ENCODE data around the gene JMJD7. TPM values are rescaled to one million over a fixed set of nuclear protein-coding genes. Genes with fewer than 3 reads are reported as not detected.

JMJD7 gene
- total RNA-seq, 1 experiment from 2014 or later, result 2.8 TPM

DNA sequence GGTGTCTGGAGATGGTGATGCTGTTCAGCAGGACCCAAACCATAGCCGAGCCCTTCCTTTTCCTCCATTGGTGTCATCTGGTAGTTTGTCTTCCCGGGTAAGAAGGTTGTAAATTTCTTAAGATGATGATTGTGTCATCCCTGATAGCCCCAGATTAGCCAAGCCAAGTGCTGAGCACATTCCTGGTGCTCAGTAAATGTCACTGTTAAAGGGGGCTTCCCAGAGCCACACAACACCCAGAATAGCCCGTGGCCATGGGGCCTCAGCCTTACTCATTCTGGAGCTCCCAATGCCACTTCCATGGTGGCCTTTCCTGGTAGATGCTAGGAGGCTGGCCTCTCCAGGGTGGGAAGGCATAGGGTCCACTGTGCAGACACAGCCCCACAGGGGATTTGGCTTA, 6.2 kb downstream of the JMJD7 start:
- in situ Hi-C loops (cut with HindIII; ENCODE audit: low pct_unique_long_range_greater_than_20kb, low sequenced_read_pairs), result no loop called here
- DNase-seq (ENCODE audit: low read depth), result no peak

DNA sequence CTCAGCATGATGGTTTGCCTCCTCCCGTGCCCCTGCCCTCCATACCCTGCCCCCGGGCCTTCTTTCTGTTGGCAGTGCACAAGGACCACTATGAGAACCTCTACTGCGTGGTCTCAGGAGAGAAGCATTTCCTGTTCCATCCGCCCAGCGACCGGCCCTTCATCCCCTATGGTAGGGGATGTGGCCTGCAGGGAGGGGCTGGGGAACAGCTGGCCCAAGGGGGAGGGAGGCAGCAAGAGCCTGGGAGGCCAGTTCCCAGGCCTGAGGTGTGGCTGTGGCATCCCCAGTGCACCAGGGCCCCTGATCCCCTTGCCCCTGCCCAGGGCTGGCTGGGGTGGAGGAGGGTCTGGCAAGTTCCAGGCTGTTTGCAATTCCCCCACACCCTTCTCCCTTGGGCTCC, 8.2 kb downstream of the JMJD7 start:
- DNase-seq (ENCODE audit: low read depth), result no peak
- in situ Hi-C loops (cut with HindIII; ENCODE audit: low pct_unique_long_range_greater_than_20kb, low sequenced_read_pairs), result no loop called here

DNA sequence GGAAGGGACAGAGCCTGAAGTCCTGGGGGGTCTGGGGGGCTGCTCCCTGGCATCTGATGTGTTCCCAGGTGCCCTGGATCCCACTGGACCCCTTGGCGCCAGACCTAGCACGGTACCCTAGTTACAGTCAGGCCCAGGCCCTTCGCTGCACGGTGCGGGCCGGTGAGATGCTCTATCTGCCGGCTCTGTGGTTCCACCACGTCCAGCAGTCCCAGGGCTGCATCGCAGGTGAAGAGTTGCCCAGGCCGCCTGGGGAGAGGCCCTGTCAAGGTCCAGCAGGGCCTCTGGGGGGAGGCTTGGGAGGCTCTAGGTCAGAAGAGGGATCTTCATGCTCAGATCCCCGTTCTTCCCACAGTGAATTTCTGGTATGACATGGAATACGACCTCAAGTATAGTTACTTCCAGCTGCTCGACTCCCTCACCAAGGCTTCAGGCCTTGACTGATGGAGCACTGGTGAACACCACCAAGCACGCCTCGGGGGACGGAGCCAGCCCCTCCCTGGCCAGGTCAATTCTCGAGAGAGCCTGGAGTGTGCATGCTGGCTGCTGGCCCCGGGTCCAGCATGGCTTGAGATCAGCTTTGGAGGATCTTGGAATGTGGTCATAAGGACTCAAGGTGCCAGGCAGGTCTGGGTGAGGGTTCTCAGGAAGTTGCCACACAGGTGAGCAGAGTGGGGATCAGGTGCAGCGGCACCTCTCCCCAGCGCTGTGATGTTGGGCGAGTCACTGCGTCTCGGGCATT, 9.0 kb downstream of the JMJD7 start:
- DNase-seq (ENCODE audit: low read depth), result no peak
- in situ Hi-C loops (cut with HindIII; ENCODE audit: low pct_unique_long_range_greater_than_20kb, low sequenced_read_pairs), result no loop called here

DNA sequence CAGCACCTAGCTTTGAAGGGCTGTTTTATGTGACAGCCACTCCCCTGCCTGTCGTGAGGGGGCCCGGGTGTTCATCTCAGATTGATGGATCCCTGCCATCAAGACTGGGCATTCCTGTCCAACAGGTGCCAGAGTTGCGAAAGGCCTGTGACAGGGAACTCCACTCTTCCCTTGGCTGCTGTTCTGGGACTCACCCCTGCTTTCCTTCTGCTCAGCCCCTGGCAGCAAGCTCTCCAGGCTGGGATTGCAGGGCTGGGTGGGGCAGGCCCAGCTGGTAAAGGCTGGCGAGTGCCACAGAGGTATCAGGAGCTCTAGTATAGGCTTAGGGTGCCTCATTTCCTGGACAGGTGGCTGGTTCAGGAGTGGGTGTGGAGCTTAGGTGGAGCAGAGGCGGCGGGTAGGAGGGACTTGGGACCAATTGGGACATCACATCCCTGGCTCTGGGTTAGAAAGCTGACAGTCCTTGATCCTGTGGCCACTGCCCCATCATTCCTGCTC, 10.6 kb downstream of the JMJD7 start, which contains the start of gene PLA2G4B:
PLA2G4B (plus strand) TSS at position 448 of the 498 bp plus-strand sequence. CDS start 67 bp downstream, outside the sequence.
- in situ Hi-C loops (cut with HindIII; ENCODE audit: low pct_unique_long_range_greater_than_20kb, low sequenced_read_pairs), result no loop called here
- DNase-seq (ENCODE audit: low read depth), result no peak

DNA sequence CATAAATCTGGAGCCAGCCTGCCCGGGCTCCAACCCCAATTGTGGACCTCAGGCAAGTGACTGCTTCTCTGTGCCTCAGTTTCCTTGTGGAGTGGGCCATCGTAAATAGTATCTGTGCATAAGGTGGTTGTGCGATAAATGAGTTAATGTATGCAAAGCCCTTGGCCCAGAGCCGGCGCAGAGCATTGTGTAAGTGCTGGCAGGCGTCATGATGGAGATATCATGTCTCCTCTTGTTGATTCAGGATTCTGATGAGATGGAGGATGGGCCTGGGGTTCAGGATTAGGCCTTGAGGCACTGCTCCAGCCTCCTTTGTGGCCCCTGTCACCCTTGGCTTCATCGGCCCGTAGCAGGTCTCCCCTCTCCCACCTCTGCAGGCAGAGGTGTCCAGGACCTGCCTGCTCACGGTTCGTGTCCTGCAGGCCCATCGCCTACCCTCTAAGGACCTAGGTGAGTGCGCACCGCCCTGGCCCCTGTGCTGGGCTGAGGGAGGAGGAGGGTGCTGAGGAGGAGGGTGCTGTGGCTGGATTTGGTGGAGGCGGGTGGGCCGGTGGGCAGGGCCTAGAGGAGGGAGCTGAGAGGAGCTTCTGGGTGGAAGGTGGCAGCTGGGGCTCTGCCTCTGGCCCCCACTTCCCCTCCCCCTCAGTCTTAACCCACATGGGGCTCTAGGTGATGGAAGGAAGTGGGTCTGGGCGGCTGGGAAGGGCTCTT, 12.0 kb downstream of the JMJD7 start:
- DNase-seq (ENCODE audit: low read depth), result no peak
- in situ Hi-C loops (cut with HindIII; ENCODE audit: low pct_unique_long_range_greater_than_20kb, low sequenced_read_pairs), result no loop called here

DNA sequence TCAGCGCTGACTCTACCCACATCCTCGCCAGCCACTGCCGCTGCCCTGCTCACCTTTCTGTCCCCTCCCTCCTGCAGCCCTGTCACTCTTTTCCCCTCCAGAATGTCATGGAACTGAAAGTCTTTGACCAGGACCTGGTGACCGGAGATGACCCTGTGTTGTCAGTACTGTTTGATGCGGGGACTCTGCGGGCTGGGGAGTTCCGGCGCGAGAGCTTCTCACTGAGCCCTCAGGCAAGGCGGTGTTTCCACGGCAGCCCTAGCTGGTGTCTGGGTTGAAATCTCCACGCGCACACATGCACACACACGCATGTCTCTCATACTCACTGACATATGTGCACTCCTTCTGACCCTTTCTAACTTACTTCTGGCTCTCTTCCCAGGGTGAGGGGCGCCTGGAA, 12.8 kb downstream of the JMJD7 start:
- in situ Hi-C loops (cut with HindIII; ENCODE audit: low pct_unique_long_range_greater_than_20kb, low sequenced_read_pairs), result no loop called here
- DNase-seq (ENCODE audit: low read depth), result no peak

DNA sequence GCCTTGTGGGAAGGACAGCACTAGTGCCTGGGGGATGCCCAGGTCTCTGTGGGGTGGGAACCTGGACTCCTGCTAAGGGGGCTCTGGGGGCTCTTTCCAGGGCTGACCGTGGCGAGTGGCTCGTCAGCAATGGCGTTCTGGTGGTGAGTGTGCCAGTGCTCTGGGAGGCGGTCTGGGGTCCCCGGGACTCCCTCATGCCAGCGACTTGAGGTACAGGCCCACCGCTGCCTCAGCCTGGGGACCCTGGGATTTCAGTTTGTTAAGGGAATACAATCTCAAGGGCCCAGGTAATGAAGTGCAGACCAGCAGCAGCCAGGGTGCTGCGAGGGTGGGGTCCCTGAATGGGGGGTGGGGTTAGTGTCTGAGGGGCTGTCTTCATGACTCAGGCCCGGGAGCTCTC, 13.2 kb downstream of the JMJD7 start:
- in situ Hi-C loops (cut with HindIII; ENCODE audit: low pct_unique_long_range_greater_than_20kb, low sequenced_read_pairs), result no loop called here

DNA sequence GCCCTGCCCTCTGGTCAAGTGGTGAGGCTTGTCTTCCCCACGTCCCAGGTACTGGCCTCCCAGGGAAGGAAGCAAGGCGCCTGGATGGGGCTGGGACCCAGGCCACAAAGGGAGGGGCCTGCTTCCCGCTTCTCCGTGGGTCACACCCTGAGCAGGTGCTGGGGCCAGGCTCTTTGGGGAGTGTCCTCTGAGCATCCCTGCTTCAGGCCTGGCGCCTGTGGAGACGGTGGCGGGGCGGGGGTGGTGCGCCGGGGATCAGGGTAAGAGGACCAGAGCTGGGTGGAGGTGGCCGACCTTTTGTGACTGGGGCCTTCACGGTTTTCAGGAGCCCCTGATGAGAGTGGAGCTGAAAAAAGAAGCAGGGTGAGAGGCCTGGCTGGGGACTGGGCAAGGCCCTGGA, 14.3 kb downstream of the JMJD7 start:
- DNase-seq (ENCODE audit: low read depth), result no peak
- in situ Hi-C loops (cut with HindIII; ENCODE audit: low pct_unique_long_range_greater_than_20kb, low sequenced_read_pairs), result no loop called here

More for the DNA sequence above, 13.2 kb downstream of the JMJD7 start:
- no peak for DNase-seq (ENCODE audit: low read depth)

DNA sequence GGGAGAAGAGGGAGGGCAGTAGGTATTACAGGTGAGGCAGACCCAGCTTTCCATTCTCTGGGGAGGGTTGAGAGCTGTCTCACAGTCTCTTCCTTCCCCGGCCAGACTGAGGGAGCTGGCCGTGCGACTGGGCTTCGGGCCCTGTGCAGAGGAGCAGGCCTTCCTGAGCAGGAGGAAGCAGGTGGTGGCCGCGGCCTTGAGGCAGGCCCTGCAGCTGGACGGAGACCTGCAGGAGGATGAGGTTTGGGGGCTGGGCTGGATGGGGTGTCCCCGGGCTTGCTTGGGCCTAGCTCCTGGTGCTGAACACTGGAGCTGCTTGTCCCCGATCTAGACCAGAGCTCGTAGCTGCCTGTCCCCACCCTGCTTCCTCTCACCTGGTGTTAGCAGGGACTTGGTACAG, 15.7 kb downstream of the JMJD7 start:
- DNase-seq (ENCODE audit: low read depth), result no peak
- in situ Hi-C loops (cut with HindIII; ENCODE audit: low pct_unique_long_range_greater_than_20kb, low sequenced_read_pairs), result no loop called here

DNA sequence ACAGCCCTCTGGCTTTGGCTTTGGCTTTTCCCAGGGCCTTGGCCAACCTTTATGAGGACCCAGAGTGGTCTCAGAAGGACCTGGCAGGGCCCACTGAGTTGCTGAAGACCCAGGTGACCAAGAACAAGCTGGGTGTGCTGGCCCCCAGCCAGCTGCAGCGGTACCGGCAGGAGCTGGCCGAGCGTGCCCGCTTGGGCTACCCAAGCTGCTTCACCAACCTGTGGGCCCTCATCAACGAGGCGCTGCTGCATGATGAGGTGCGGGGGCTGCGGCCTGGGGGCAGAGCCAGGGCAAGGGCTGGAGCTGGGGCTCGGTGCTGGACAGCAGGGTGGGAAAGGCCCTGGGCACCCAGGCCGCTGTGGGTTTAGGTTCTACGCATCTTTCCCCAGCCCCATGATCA, 16.9 kb downstream of the JMJD7 start:
- in situ Hi-C loops (cut with HindIII; ENCODE audit: low pct_unique_long_range_greater_than_20kb, low sequenced_read_pairs), result no loop called here
- DNase-seq (ENCODE audit: low read depth), result no peak

DNA sequence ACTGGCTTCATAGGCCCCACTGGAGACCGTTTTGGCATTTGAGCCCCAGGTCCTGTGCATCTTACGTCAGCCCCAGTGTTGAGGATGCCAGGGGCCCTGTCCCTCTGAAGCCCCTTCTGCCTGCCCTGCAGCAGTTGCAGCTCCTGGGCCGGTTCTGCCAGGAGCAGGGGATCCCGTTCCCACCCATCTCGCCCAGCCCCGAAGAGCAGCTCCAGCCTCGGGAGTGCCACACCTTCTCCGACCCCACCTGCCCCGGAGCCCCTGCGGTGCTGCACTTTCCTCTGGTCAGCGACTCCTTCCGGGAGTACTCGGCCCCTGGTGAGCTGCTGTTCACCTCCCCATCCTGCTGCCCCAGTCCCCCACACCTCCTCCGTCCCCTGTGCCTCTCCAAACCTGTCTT, 19.3 kb downstream of the JMJD7 start:
- DNase-seq (ENCODE audit: low read depth), result no peak
- in situ Hi-C loops (cut with HindIII; ENCODE audit: low pct_unique_long_range_greater_than_20kb, low sequenced_read_pairs), result no loop called here

DNA sequence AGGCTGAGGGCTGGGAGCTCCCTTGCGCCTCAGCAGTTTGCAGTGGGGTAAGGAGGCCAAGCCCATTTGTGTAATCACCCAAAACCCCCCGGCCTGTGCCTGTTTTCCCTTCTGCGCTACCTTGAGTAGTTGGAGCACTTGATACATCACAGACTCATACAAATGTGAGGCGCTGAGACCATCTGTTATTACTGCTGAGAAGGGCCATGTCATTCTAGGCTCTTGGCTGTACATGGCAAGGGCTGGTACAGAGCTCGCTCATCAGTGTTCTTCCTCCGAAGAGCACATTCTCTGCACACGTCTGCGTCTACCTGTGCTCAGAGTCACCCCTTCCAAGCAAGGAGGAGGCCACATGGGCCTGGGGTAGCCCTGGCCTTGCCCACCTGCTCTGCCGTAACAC, 20.1 kb downstream of the JMJD7 start:
- in situ Hi-C loops (cut with HindIII; ENCODE audit: low pct_unique_long_range_greater_than_20kb, low sequenced_read_pairs), result no loop called here
- DNase-seq (ENCODE audit: low read depth), result no peak

DNA sequence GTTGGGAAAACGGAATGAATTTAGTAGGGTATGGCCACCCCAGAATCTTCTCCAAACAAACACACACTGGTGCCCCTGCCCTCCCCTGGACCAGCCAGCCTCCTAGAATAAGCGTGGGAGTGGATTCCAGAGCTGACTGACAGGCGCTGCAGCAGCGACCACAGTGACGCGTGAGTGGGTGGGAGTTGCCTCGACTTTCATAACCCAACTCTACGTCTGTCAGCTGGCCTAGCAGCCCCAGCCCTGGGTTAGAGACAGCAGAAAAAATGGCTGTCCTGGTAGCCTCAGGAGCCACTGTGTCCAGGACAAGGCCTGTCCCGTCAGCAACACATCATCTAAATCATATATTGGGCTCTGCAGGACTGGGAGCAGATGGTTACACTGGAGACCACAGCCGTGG, 20.7 kb downstream of the JMJD7 start:
- no peak for DNase-seq (ENCODE audit: low read depth)
- in situ Hi-C loops (cut with HindIII; ENCODE audit: low pct_unique_long_range_greater_than_20kb, low sequenced_read_pairs), result no loop called here

DNA sequence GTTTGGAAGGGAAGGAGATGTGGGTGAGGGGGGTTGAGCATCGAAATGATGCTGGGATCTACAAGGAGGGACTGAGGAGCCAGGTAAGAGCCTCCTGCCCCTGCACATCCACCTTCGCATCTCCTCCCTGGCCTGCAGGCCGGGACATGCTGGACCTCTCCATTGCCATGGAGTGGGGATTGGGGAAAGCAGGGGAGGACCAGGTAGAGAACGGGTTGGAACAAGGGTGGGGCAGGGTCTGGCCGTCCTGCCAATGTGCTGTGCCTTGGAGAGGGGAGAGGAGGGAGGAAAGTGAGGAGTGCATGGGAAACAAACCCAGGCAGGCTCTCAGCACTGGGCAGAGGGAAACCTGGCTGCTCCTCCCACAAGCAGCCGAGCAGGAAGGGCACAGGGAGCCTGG, 21.3 kb downstream of the JMJD7 start:
- in situ Hi-C loops (cut with HindIII; ENCODE audit: low pct_unique_long_range_greater_than_20kb, low sequenced_read_pairs), result no loop called here
- DNase-seq (ENCODE audit: low read depth), result no peak

DNA sequence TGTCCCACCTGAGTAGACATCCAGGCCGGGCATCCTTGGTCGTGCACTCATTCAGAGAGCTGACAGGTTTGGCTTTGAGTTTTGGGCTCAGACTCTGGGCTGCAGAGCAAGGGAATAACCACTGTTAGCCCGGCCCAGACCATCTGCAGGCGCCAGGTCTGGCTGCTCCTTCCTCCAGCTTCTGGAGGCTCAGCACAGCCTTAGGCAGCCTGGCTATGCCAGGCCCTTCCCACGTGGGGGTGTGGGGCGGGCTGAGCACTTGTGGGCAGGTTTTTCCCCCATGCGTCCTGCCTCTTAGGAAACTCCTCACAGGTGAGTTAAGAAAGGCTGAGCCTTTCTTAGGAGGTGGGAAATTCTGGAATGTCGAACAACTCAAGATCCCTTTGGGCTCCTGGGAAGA, 22.0 kb downstream of the JMJD7 start:
- in situ Hi-C loops (cut with HindIII; ENCODE audit: low pct_unique_long_range_greater_than_20kb, low sequenced_read_pairs), result no loop called here
- no peak for DNase-seq (ENCODE audit: low read depth)

DNA sequence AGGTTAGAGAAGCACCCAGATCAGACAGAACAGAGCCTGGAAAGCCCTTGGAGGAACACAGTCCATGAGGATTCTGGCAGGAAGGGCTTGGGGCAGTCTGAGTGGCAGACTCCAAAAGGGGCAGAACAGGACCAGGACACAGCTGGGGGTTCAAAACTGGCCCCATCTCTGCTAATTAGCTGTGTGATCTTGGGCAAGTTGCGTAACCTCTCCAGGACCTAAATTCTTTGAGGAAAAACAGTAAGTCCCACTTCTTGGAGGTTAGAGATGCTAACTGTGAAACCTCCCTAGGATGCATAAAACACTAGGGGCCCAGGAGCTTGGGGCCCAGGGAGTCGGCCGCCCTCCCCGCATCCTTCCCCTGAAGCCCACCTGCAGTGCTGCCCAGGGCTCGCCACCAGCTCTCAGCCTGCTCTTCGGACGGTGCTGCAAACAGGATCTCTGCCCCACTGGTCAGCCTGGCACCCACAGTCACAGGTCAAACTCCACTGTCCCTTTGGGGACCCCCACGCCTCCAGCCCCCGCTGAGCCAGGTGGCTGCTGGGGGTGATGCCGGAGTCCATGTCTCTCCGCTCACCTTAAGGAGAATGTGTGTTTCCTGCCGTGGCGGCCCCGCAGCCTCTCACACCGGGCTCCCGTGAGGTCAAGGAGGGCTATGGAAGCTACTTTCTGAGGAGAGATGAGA, 22.7 kb downstream of the JMJD7 start:
- no peak for DNase-seq (ENCODE audit: low read depth)
- in situ Hi-C loops (cut with HindIII; ENCODE audit: low pct_unique_long_range_greater_than_20kb, low sequenced_read_pairs), result no loop called here

DNA sequence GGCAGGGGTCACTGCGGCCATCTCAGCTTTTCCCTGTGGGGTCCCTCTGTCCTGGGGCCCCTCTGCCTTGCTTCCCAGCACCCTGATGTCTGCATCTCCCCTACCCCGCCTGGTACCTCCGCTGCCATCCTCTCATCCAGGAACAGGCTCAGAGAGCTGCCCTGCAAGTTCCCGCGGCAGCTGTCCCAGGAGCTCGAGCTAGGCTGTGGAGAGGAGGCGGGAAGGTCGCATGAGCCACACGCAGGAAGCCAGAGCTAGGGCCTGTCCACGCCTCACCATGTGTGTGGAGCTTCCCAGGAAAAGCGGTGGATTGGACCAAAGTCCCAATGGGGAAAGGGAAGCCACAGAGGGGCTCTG, 23.3 kb downstream of the JMJD7 start:
- no peak for DNase-seq (ENCODE audit: low read depth)
- in situ Hi-C loops (cut with HindIII; ENCODE audit: low pct_unique_long_range_greater_than_20kb, low sequenced_read_pairs), result no loop called here

DNA sequence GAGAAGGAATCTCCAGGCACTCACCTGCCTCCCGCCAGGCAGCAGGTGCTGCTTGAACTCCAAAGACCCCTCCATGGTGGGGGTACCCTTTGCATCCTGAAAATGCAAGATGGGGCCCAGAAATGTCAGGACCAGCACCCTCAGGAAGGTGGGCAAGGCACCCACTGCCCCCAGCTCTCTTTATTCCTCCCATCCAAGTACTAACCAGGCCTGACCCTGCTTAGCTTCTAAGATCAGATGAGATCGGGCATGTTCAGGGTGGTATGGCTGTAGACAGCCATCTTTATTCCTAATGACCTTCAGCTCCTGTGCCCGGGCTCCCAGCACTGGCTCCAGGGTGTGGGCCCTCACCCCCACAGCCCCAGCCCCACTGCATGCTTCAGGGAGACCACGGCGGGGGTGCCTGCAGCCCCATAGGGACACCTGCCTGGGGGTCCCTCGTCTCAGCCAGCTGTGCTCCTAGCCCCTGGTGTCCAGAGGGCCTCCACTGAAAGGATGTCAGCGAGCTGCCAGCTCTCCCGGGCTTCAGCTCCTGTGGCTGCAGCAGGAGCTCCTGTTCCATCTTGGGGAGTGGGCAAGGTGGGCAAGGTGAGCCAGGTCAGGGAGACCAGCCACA, 24.0 kb downstream of the JMJD7 start:
- no peak for DNase-seq (ENCODE audit: low read depth)
- in situ Hi-C loops (cut with HindIII; ENCODE audit: low pct_unique_long_range_greater_than_20kb, low sequenced_read_pairs), result no loop called here

All from Caki2 (cell line).